SK-N-SH (cell line): ENCODE data around the gene LCNL1. TPM values are rescaled to one million over a fixed set of nuclear protein-coding genes. Genes with fewer than 3 reads are reported as not detected.
A peak's percentile ranks its signal among the peaks of the same experiment; 100 is the strongest.

Experiments
- CTCF ChIA-PET: fragments of 300-600, 350-600 bp; formaldehyde crosslinking; extraction: SDS; loops from one replicate; lab custom pipeline; 2021; lab: Yijun Ruan, JAX
- POLR2A ChIA-PET: fragments of 350-600 bp; sonication (Branson Sonifier 250); formaldehyde crosslinking; extraction: SDS; loops from one replicate; lab custom pipeline; 2020; ENCODE audit warnings: antibody characterized with exemption, inconsistent platforms; lab: Yijun Ruan, JAX
- DNase-seq: peaks from one replicate; pipeline ENCODE4 v3.0.0; 2012
- H2AFZ ChIP-seq: fragments of 200-600 bp; sonication (generic); 2 replicates; pipeline ENCODE4 v1.8.1; 2016; ENCODE audit warnings: antibody characterized with exemption, mild to moderate bottlenecking, low read depth
- H3F3A ChIP-seq: fragments of 200-600 bp; sonication (generic); replicated peaks from 2 replicates; pipeline ENCODE3; 2016; ENCODE audit warnings: antibody characterized with exemption, mild to moderate bottlenecking; ENCODE audit not compliant: insufficient read depth
- H3K27ac ChIP-seq, 2 experiments: fragments of 200-500 bp in 1 of 2; fragments of 200-600 bp in 1 of 2; sonication (Bioruptor generic) in 1 of 2; sonication (generic), shearing (Covaris generic) in 1 of 2; 2 replicates each; pipeline versions ENCODE4 v1.5.1 to v1.6.1; 2014 to 2016; ENCODE audit warnings: low read depth in 2 of 2, inconsistent platforms in 1 of 2, low read length in 1 of 2, mild to moderate bottlenecking in 1 of 2, mixed read lengths in 1 of 2
- H3K27me3 ChIP-seq: fragments of 200-600 bp; sonication (generic), shearing (Covaris generic); 2 replicates; pipeline ENCODE4 v1.6.1; 2016; ENCODE audit warnings: mixed run types; ENCODE audit not compliant: insufficient read depth
- H3K36me3 ChIP-seq, 2 experiments: fragments of 200-500 bp in 1 of 2; fragments of 200-600 bp in 1 of 2; sonication (Bioruptor generic) in 1 of 2; sonication (generic) in 1 of 2; replicated peaks in 1 of 2; 2 replicates each; pipeline versions ENCODE3 to v1.5.1; 2014 to 2016; ENCODE audit warnings: low read length in 1 of 2, mild to moderate bottlenecking in 1 of 2; ENCODE audit not compliant: insufficient read depth in 2 of 2, control insufficient read depth in 1 of 2
- H3K4me1 ChIP-seq, 2 experiments: fragments of 200-500 bp in 1 of 2; fragments of 200-600 bp in 1 of 2; sonication (Bioruptor generic) in 1 of 2; sonication (generic), shearing (Covaris generic) in 1 of 2; 2 replicates each; pipeline versions ENCODE4 v1.5.1 to v1.6.1; 2014 to 2016; ENCODE audit warnings: low read depth in 1 of 2, low read length in 1 of 2, mixed run types in 1 of 2; ENCODE audit not compliant: insufficient read depth in 2 of 2, control insufficient read depth in 1 of 2
- H3K4me2 ChIP-seq: fragments of 200-600 bp; sonication (generic), shearing (Covaris generic); 2 replicates; pipeline ENCODE4 v1.6.1; 2017; ENCODE audit warnings: mixed run types
- H3K4me3 ChIP-seq, 2 experiments: fragments of 200-500 bp in 1 of 2; fragments of 200-600 bp in 1 of 2; sonication (Bioruptor generic) in 1 of 2; sonication (generic), shearing (Covaris generic) in 1 of 2; 2 replicates each; pipeline versions ENCODE4 v1.5.1 to v1.8.1; 2014 to 2016; ENCODE audit warnings: low read depth in 2 of 2, inconsistent platforms in 1 of 2, low read length in 1 of 2, mild to moderate bottlenecking in 1 of 2, mixed read lengths in 1 of 2, moderate library complexity in 1 of 2
- H3K79me2 ChIP-seq: fragments of 200-600 bp; sonication (generic); 2 replicates; pipeline ENCODE4 v1.8.1; 2017; ENCODE audit warnings: mild to moderate bottlenecking; ENCODE audit not compliant: insufficient read depth
- H3K9ac ChIP-seq: fragments of 200-600 bp; sonication (generic); 2 replicates; pipeline ENCODE4 v1.6.1; 2017; ENCODE audit warnings: mixed run types
- H3K9me2 ChIP-seq: fragments of 200-600 bp; sonication (generic); 2 replicates; pipeline ENCODE4 v1.6.1; 2017; ENCODE audit warnings: mixed run types
- H3K9me3 ChIP-seq: fragments of 200-600 bp; sonication (generic); 2 replicates; pipeline ENCODE4 v1.6.1; 2017; ENCODE audit warnings: mixed run types, mild to moderate bottlenecking, moderate library complexity
- H4K20me1 ChIP-seq: fragments of 200-600 bp; sonication (generic); 2 replicates; pipeline ENCODE4 v1.6.1; 2017; ENCODE audit warnings: mild to moderate bottlenecking, mixed run types; ENCODE audit not compliant: insufficient read depth
- CHD2 ChIP-seq: fragments of 150-350 bp; IDR thresholded peaks from 2 replicates; pipeline ENCODE4 v1.6.1; 2018; ENCODE audit warnings: low read length; ENCODE audit not compliant: partially characterized antibody
- ELF1 ChIP-seq: IDR thresholded peaks from 2 replicates; pipeline ENCODE4 v1.4.0; 2012
- EP300 ChIP-seq, 2 experiments: IDR thresholded peaks; 2 replicates each; pipeline versions ENCODE4 v1.4.0 to v1.6.1; 2012; ENCODE audit warnings: borderline replicate concordance in 1 of 2, low read depth in 1 of 2, low read length in 1 of 2
- EZH2phosphoT487 ChIP-seq: fragments of 200-600 bp; sonication (generic); IDR thresholded peaks from 2 replicates; pipeline ENCODE4 v1.6.1; 2017; ENCODE audit warnings: low read depth, mixed run types, mild to moderate bottlenecking, antibody characterized with exemption, moderate library complexity, borderline replicate concordance
- FOXJ3 ChIP-seq: sonication (generic); formaldehyde crosslinking; IDR thresholded peaks from 2 replicates; pipeline ENCODE4 v1.5.1; 2020; ENCODE audit warnings: mild to moderate bottlenecking, missing genetic modification reagents
- FOXM1 ChIP-seq: IDR thresholded peaks from 2 replicates; pipeline ENCODE4 v1.4.0; 2012; ENCODE audit warnings: low read depth, mild to moderate bottlenecking
- GABPA ChIP-seq: IDR thresholded peaks from 2 replicates; pipeline ENCODE4 v1.4.0; 2012; ENCODE audit warnings: low read depth, mild to moderate bottlenecking
- GATA2 ChIP-seq: sonication (generic); formaldehyde crosslinking; IDR thresholded peaks from 2 replicates; pipeline ENCODE4 v1.5.0; 2020; ENCODE audit warnings: mild to moderate bottlenecking, missing genetic modification reagents
- MAX ChIP-seq: IDR thresholded peaks from 2 replicates; pipeline ENCODE4 v1.4.0; 2012; ENCODE audit warnings: low read depth
- MEF2A ChIP-seq: IDR thresholded peaks from 2 replicates; pipeline ENCODE4 v1.4.0; 2012; ENCODE audit warnings: low read depth, borderline replicate concordance
- MXI1 ChIP-seq: IDR thresholded peaks from 2 replicates; pipeline ENCODE4 v1.6.1; 2012; ENCODE audit warnings: mild to moderate bottlenecking, low read depth, low read length, improper control_type of control experiment
- POLR2AphosphoS5 ChIP-seq: IDR thresholded peaks from 2 replicates; pipeline ENCODE4 v1.6.1; 2012; ENCODE audit warnings: low read depth, low read length
- RCOR1 ChIP-seq: fragments of 150-350 bp; IDR thresholded peaks from 2 replicates; pipeline ENCODE4 v1.6.1; 2017; ENCODE audit warnings: antibody characterized with exemption, low read length
- RFX5 ChIP-seq: IDR thresholded peaks from 2 replicates; pipeline ENCODE4 v1.6.1; 2012; ENCODE audit warnings: mild to moderate bottlenecking, improper control_type of control experiment, low read length
- RXRA ChIP-seq: IDR thresholded peaks from 2 replicates; pipeline ENCODE4 v1.4.0; 2012; ENCODE audit warnings: low read depth, mild to moderate bottlenecking, borderline replicate concordance
- SMC3 ChIP-seq: IDR thresholded peaks from 2 replicates; pipeline ENCODE4 v1.6.1; 2012; ENCODE audit warnings: low read depth, low read length, improper control_type of control experiment
- TAF1 ChIP-seq: IDR thresholded peaks from 2 replicates; pipeline ENCODE4 v1.6.1; 2012; ENCODE audit warnings: low read depth, mild to moderate bottlenecking, low read length, moderate library complexity, borderline replicate concordance
- TCF12 ChIP-seq: IDR thresholded peaks from 2 replicates; pipeline ENCODE4 v1.4.0; 2012
- USF1 ChIP-seq: IDR thresholded peaks from 2 replicates; pipeline ENCODE4 v1.4.0; 2012; ENCODE audit warnings: low read depth, borderline replicate concordance
- WGBS: methylation state at CpG from one replicate; pipeline ENCODE4 v1.1.6; 2017; ENCODE audit warnings: low lambda C conversion rate; 5-methylcytosine and 5-hydroxymethylcytosine counted together
- polyA plus RNA-seq, 3 experiments: library from polyadenylated mRNA; depleted of rRNA; stranded (reverse); fragments of >200 nt; gene quantifications; 2 replicates each; pipeline ENCODE4 v1.2.3, GENCODE V29; 2012
- TF ChIP-seq, protein P1 (sequence below): IDR thresholded peaks from 2 replicates; pipeline ENCODE4 v1.6.1; 2012; ENCODE audit warnings: mild to moderate bottlenecking, low read depth, low read length, moderate library complexity
- TF ChIP-seq, protein P2 (sequence below): IDR thresholded peaks from 2 replicates; pipeline ENCODE4 v1.4.0; 2012; ENCODE audit warnings: low read depth, borderline replicate concordance

Gene LCNL1
- polyA plus RNA-seq, 1 of the 3 experiments (the other 2 are of a cell fraction): not detected

GRCh38 chr9:137021568-137021978 is 38.8 kb downstream of the LCNL1 start:
- Histone ChIP-seq H3K79me2 (no peaks in the 10 kb centered on the region), H3K27ac (no peak overlapping the region), H3K36me3 (peaks cover 0 to 4% of the 10 kb centered on the region in 2 experiments), H3F3A (no peaks in the 10 kb centered on the region), H3K4me1 (peaks cover 0 to 18% of the 10 kb centered on the region in 2 experiments; a peak in 1 of 4 replicates), H3K4me3 (no peak overlapping the region), H3K4me2 (no peak overlapping the region), H3K27me3 (no peaks in the 10 kb centered on the region), H3K9ac (no peak overlapping the region), H4K20me1 (0 out of 2 replicates have a peak, but pooled peaks cover 4% of the 10 kb centered on the region), H3K9me3 (no peaks in the 10 kb centered on the region), H3K9me2 (no peaks in the 10 kb centered on the region), H2AFZ (no peak overlapping the region)
- CTCF ChIA-PET: interaction anchor here (1.1 to 1.5 kb wide), 4 partner anchors 9 to 74 kb away, joined by 3 to 10 read pairs (median 4); partner anchors contain the start of genes FUT7 and PAXX
- DNase-seq: no peak
- POLR2A ChIA-PET: interaction anchor here (1.0 kb wide), 1 partner anchor 25 kb away, joined by 3 read pairs; the partner anchor contains the start of gene CLIC3
- TF ChIP-seq FOXJ3 (no peak), EZH2phosphoT487 (no peak), TCF12 (no peak), GATA2 (CRISPR knock-in tag) (no peak), FOXM1 (no peak), MXI1 (no peak), POLR2AphosphoS5 (no peak), ELF1 (no peak), MEF2A (no peak), RXRA (no peak), RCOR1 (no peak), SMC3 (no peak), GABPA (no peak), TAF1 (no peak), RFX5 (no peak)
- WGBS: 89% methylated on average over 2 of the region's 6 CpGs

GRCh38 chr9:137021979-137022661 is 39.3 kb downstream of the LCNL1 start:
- Histone ChIP-seq H3K4me2 (no peak overlapping the region), H4K20me1 (0 out of 2 replicates have a peak, but pooled peaks cover 4% of the 10 kb centered on the region), H3K36me3 (peaks cover 0 to 1% of the 10 kb centered on the region in 2 experiments), H3F3A (no peaks in the 10 kb centered on the region), H3K4me1 (peaks cover 0 to 23% of the 10 kb centered on the region in 2 experiments; a peak in 1 of 4 replicates), H3K9ac (no peak overlapping the region), H2AFZ (no peak overlapping the region), H3K27ac (no peak overlapping the region), H3K27me3 (no peaks in the 10 kb centered on the region), H3K4me3 (no peak overlapping the region), H3K9me2 (no peaks in the 10 kb centered on the region), H3K9me3 (no peaks in the 10 kb centered on the region), H3K79me2 (0 out of 2 replicates have a peak, but pooled peaks cover 1% of the 10 kb centered on the region)
- CTCF ChIA-PET: interaction anchor here (1.4 to 5.4 kb wide), 6 partner anchors 9 to 74 kb away, joined by 3 to 53 read pairs (median 7); partner anchors contain the start of genes FUT7 and PAXX
- 28% methylated on average over 13 of the region's 30 CpGs for WGBS
- POLR2A ChIA-PET: no interaction called here
- peak; percentile 90 for DNase-seq
- TF ChIP-seq SMC3 (no peak), TCF12 (no peak), TAF1 (no peak), CHD2 (no peak), USF1 (no peak), MAX (no peak), EP300 (IDR thresholded peaks at IDR 0.05; ENCODE audit: borderline replicate concordance in 1 of 2, low read depth in 1 of 2, low read length in 1 of 2) (no peak), GATA2 (CRISPR knock-in tag) (no peak), FOXJ3 (no peak)
- TF ChIP-seq, protein P1, sequence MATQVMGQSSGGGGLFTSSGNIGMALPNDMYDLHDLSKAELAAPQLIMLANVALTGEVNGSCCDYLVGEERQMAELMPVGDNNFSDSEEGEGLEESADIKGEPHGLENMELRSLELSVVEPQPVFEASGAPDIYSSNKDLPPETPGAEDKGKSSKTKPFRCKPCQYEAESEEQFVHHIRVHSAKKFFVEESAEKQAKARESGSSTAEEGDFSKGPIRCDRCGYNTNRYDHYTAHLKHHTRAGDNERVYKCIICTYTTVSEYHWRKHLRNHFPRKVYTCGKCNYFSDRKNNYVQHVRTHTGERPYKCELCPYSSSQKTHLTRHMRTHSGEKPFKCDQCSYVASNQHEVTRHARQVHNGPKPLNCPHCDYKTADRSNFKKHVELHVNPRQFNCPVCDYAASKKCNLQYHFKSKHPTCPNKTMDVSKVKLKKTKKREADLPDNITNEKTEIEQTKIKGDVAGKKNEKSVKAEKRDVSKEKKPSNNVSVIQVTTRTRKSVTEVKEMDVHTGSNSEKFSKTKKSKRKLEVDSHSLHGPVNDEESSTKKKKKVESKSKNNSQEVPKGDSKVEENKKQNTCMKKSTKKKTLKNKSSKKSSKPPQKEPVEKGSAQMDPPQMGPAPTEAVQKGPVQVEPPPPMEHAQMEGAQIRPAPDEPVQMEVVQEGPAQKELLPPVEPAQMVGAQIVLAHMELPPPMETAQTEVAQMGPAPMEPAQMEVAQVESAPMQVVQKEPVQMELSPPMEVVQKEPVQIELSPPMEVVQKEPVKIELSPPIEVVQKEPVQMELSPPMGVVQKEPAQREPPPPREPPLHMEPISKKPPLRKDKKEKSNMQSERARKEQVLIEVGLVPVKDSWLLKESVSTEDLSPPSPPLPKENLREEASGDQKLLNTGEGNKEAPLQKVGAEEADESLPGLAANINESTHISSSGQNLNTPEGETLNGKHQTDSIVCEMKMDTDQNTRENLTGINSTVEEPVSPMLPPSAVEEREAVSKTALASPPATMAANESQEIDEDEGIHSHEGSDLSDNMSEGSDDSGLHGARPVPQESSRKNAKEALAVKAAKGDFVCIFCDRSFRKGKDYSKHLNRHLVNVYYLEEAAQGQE: no peak
- TF ChIP-seq, protein P2, sequence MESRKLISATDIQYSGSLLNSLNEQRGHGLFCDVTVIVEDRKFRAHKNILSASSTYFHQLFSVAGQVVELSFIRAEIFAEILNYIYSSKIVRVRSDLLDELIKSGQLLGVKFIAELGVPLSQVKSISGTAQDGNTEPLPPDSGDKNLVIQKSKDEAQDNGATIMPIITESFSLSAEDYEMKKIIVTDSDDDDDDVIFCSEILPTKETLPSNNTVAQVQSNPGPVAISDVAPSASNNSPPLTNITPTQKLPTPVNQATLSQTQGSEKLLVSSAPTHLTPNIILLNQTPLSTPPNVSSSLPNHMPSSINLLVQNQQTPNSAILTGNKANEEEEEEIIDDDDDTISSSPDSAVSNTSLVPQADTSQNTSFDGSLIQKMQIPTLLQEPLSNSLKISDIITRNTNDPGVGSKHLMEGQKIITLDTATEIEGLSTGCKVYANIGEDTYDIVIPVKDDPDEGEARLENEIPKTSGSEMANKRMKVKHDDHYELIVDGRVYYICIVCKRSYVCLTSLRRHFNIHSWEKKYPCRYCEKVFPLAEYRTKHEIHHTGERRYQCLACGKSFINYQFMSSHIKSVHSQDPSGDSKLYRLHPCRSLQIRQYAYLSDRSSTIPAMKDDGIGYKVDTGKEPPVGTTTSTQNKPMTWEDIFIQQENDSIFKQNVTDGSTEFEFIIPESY: no peak
